HG03280 (cell line): ENCODE results near the gene EFHC2.
"Not testable (repeated sequence)": the region's sequence is repeated elsewhere in the genome, so short reads cannot be mapped to it uniquely, and the experiment has no call there.

Experiments used
- ATAC-seq: cut with Tn5 transposase; IDR thresholded peaks from one replicate; pipeline ENCODE4 v1.9.1; 2021; ENCODE audit warnings: mild to moderate bottlenecking, moderate library complexity; ENCODE audit not compliant: unreplicated experiment

Gene EFHC2

DNA sequence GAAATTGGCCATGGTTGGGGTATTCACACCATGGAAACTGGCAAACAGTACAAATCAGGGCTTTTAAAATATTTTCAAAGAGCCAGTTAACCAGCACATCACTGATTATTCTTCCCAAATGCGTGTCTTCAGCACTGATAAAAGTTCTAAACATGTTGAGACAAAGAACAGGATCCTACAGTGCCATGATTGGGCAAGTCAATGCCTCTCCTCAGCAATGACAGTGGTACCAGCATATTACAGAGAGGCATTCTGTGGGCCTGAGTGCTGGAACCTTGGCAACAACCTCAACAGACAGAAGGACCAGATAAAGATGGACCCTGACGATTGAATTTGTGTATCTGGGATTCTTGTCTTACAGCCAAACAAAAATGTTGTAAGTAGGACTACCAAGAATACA is 108.9 kb downstream of the EFHC2 start:
- no peak for ATAC-seq

GRCh38 chrX:44234116-44234515 is 109.4 kb downstream of the EFHC2 start:
- ATAC-seq: no peak

- ATAC-seq: no peak
These were observed 111.4 kb downstream of the EFHC2 start for GRCh38 chrX:44232081-44232480.

DNA sequence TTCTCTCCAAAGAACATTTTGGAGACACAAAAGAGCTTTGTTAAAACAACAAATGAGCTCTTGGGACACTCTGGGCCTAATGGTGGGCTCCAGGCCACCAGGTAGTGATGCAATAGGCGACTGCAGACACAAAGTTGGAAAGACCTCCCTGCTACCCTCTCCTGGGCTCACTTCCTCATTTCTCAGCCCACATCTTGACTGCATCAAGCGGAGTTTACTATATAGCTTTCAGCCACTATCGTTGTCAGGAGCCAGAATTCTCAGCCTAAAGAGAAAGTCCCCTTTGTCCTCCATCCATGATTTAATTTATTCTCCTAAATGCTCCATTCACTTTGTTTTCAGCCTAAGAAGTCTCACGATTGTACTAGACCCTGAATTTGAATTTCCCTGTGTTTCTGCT is 114.9 kb downstream of the EFHC2 start:
- no peak for ATAC-seq

- no peak for ATAC-seq
These were observed 115.5 kb downstream of the EFHC2 start for GRCh38 chrX:44227991-44228390.

GRCh38 chrX:44225667-44226066 is 117.8 kb downstream of the EFHC2 start:
- no peak for ATAC-seq

DNA sequence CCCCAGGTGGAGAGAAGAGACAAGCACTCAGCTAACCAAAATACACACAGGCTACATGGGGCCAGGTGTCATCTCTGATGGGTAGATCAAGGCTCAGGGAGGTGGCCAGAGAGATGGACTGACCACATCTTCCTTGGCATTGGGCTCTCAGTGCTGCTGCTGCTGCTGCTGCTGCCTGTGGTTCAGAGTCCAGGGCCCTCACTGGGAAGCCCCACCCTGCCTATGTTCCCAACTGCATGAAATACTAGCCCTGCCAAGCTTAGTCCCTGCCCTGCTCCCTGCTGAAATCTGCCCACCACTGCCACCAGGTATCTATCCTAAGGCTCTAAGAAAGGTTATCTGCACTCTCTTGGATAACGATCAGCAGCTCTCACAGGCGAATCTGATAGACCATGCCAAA is 118.7 kb downstream of the EFHC2 start:
- no peak for ATAC-seq

- no peak for ATAC-seq
These were observed 120.3 kb downstream of the EFHC2 start for GRCh38 chrX:44223150-44223549.

- ATAC-seq: no peak
These were observed 125.0 kb downstream of the EFHC2 start for GRCh38 chrX:44218465-44218864.

GRCh38 chrX:44216171-44216570 is 127.3 kb downstream of the EFHC2 start:
- ATAC-seq: no peak

- no peak for ATAC-seq
These were observed 139.7 kb downstream of the EFHC2 start for GRCh38 chrX:44203791-44204190.

GRCh38 chrX:44202596-44202995 is 140.9 kb downstream of the EFHC2 start:
- no peak for ATAC-seq

- ATAC-seq: no peak
These were observed 154.4 kb downstream of the EFHC2 start for GRCh38 chrX:44189116-44189515.

DNA sequence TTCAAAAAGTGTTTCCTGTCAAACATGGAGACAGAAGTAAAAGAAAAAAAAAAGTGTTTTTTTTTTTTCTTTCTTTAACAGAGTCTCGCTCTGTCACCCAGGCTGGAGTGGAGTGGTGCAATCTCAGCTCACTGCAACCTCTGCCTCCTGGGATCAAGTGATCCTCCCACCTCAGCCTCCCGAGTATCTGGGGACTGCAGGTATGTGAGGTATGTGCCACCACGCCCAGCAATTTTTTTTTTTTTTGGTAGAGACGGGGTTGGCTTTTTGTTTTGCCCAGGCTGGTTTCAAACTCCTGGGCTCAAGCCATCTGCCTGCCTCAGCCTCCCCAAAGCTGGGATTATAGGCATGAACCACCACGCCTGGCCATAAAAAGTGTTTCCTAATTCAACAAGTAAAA is 155.6 kb downstream of the EFHC2 start:
- not testable (repeated sequence) for ATAC-seq

GRCh38 chrX:44183329-44183728 is 160.1 kb downstream of the EFHC2 start:
- no peak for ATAC-seq

- no peak for ATAC-seq
These were observed 165.0 kb downstream of the EFHC2 start for GRCh38 chrX:44178274-44179053.

- no peak for ATAC-seq
These were observed 168.0 kb downstream of the EFHC2 start for GRCh38 chrX:44175455-44175854.

- ATAC-seq: no peak
These were observed 169.4 kb downstream of the EFHC2 start for GRCh38 chrX:44174061-44174460.

DNA sequence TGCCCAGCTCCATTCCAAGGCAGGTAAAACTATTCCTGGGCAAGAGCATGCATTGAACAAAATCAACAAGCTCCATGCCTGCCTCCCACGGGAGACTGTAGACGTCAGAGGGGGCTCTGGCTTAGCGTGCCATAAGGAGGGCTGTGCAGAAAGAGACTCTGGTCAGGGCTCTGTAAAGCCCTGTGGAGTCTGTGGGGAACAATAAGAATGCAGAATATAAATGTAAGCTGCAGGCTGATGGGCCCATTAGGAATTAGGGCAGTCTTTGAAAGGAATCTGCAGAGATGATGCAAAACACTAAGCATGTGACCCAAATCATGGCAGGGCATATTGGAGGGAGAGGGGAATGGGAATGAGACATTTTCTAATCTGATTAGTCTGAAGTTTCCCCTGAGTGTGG is 170.3 kb downstream of the EFHC2 start:
- ATAC-seq: no peak

DNA sequence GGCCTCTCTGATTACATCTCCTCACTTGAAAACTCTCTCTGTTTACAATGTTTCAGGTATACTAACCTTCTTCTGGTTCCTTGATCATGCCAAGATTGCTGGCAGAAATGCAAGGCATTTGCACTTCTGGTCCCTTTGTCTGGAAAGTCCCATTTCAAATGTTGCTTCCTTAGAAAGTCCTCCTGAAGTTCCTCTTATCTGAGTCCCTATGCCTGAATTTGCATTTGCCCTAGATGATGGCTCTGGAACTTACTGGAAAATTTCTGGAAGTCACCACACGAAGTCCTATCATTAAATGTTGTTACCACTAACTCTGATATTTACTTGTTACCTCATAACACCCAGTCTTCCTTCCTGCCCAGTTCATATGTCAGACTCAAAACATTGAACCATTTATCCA is 176.4 kb downstream of the EFHC2 start:
- ATAC-seq: no peak

DNA sequence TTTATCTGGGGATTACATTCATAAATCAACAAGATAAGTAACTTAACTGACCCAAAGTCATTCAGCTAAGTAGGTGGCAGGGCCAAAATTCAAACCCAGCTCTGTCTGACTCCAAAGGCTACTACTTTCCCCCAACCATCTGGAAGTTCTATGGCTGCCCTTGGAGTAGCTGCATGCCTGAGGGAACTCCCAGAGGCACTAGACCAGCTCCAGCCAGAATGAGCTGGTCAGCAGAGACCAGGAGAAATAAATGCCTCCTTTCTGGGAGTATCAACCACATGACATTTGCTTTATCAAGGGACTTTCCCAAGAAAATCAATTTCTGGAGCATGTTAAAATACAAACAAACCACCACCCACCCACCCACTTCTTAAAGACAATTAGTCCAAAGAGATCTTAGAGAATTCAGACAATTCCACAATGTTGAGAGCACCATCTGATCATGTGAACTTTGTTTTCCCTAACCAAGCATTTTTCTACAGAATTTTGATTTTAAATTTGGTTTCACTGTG is 180.5 kb downstream of the EFHC2 start:
- no peak for ATAC-seq

- no peak for ATAC-seq
These were observed 185.6 kb downstream of the EFHC2 start for GRCh38 chrX:44157858-44158257.

GRCh38 chrX:44157283-44157682 is 186.2 kb downstream of the EFHC2 start:
- ATAC-seq: no peak
